Esophagus mucosa (tissue), 1 donor: ENCODE measurements around the gene CMKLR1. TPM values are rescaled to one million over a fixed set of nuclear protein-coding genes. Genes with fewer than 3 reads are reported as not detected.

ENCODE experiments used
- ATAC-seq: fragments of 200-7000 bp; cut with Tn5 transposase; one replicate; pipeline ENCODE4 v1.9.1; 2020
- total RNA-seq: library from RNA; stranded (reverse); gene quantifications from one replicate; pipeline ENCODE4 v1.2.4, GENCODE V29; 2023
- donor health status: DM: yes; HTN: yes; CAD: no.

The CMKLR1 gene
- total RNA-seq, 1 donor from 2014 or later: 0.56 TPM

DNA sequence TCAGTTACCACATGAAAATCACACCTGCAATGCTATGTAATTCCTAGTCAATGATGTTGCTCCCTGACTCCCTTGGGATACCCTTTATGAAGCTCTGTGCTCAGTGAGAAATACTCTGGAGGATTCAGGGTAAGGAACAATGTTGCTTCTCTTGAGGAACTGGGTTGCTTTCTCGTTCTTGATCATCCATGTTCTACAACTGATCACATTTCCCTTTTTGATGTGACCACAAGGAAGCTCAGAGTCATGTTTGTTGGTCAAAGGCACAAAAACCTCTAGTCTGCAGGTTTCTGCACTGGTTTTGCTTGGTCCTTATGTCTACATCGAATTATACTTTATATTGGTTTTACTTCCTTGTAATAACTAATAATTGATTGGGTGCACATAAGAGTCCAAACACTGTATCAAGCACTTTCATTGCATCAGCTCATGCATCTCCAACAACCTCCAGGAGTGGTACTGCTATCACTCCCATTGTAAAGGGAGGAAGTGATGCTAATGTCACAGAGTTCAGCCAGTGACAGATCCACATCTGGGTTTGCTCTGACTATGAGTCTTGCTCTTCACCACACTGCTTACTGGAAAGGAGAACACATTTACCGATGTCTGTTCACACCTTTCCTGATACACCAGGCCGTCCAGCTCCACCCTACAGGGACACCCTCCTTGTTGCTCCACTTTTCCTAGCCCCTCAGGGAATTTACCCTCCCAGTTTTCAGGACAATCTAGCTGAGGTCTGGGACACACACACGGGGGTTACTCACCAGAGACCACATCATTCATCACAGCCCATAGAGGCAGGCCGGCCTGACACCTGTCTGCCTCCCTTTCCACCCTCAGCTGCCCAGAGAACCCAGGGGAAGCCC, 41.0 kb downstream of the CMKLR1 start:
- no peak for ATAC-seq

- ATAC-seq: no peak
These were observed 41.7 kb downstream of the CMKLR1 start for GRCh38 chr12:108297424-108297823.

DNA sequence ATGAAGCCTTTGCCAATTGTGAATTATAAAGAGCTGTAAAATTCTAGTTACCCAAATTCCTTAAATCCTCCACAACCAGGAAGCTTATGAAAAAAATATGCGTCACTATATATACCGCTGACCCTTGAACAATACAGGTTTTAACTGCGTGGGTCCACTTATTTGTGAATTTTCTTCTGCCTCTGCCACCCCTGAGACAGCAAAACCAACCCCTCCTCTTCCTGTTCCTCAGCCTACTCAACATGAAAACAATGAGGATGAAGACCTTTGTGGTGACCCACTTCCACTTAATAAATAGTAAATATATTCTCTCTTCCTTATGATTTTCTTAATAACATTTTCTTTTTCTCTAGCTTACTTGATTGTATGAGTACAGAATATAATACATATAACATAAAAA, 42.2 kb downstream of the CMKLR1 start:
- ATAC-seq: no peak

DNA sequence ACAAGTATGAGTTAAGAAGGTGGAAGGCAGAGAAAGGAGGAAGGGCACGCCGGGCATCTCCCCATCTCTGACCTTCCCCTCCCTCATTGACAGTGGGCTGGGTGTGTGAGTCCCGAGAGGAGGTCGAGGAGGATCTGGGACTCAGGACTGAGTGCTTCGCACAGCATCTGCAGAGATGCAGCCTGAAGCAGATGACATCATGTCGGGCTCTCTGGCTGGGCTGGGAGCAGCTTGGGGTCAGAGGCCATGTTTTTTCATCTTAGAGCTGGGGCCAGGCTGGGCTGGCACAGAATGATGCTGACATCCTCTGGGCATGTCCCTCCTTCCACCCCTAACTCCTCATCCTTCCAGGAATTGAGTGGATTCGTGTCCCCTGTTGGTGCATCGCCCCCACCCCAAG, 43.5 kb downstream of the CMKLR1 start:
- no peak for ATAC-seq

GRCh38 chr12:108289350-108290161, 49.6 kb downstream of the CMKLR1 start:
- ATAC-seq: no peak

- no peak for ATAC-seq
These were observed 51.9 kb downstream of the CMKLR1 start for GRCh38 chr12:108287227-108287626.

- no peak for ATAC-seq
These were observed 54.1 kb downstream of the CMKLR1 start for GRCh38 chr12:108285016-108285415.

DNA sequence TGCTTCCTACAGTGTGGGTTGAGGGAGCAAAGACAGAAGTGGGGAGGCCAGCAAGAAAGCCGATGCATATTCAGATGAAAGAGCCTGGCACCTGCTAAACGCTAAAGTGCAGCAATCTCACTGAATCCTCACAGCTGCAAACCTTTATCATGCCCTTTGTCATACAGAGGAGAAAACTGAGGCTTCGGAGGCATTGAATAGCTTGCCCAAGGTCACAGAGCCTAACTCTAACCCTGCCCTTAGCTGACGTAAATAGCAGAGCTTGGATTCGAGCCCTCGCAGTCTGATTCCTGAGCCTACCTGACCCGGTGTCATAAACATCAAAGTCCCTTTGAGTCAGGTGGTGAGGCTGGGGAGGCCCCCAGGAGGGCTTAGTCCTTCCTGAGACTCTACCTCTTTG, 54.9 kb downstream of the CMKLR1 start:
- no peak for ATAC-seq

DNA sequence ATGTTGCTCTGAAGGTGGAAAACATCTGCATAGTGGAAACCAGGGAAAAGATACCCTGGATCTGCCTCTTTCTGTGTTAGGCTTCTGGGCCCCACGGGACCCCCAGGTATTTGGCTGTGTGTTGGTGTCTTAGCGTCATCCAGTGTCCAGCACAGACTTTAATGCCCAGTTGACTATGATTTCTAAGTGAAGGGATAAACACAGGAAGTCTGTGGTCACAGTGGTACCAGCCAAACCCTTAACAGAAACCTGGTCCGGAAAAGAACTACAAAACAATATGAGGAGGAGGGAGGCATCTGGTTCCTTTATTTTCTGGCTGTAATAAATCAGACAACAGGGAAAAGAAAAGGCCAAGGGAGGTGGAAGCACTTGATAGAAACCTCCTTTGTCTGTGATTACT, 56.4 kb downstream of the CMKLR1 start:
- no peak for ATAC-seq

GRCh38 chr12:108282160-108282559, 57.0 kb downstream of the CMKLR1 start:
- ATAC-seq: no peak

- no peak for ATAC-seq
These were observed 61.5 kb downstream of the CMKLR1 start for GRCh38 chr12:108277613-108278012.

DNA sequence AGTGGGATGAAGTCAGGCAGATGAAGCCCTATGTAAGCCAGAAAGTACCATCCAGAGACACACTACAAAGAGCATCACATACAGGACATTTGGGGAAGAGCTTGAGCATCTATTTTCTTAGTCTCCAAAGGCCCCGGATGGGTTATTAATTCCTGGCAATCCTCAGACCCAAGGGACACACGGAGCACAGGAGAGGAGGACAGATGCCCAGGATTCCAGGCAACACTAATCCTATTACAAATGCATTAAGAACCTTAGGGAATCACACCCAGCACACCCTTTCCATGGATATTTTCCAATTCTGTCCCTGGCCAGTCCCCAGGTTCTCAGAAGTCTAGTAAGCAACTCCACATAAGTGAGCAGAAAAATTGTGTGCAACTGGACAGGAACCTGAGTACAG, 65.9 kb downstream of the CMKLR1 start:
- ATAC-seq: no peak

DNA sequence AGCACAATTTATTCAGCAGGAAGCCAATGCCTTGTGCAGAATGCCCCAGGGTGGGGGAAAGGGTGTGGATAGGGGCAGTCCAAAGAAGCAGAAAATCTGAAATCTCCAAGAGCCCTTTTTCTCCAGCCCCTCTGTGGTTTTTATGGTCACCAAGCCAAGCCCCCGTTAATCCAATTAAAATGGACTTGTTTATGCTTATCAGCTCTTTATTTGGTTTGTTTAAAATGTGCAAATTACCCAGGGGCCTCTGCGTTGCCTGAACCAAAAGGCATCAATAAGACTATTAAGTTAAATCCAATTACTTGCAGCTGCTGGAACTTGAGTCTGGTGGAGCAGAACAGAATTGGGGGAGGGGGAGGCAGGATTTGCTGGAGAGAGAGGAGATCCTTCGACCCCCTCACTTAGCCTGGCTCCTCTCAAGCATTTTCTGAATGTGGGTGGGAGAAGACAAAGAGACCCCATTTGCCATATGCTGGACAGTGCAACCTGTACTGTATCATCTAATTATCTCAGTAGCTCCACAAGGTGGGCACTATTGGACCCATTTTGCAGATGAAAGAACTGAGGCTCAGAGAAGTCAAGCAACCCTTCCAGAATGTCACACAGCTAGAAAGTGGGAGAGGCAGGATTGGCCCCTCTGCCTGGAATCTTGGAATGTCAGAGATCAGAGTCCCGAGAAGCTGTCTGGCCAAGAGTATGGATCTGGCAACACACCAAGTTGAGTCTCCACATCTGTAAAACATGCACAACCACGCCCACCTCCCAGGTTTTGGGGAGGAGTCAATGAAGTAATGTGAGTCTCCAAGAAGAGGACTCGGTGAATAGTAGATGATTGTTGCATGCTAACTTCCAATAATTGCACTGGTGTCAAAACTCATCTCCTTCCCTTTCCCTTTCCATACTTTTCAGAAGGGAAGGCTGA, 66.9 kb downstream of the CMKLR1 start:
- no peak for ATAC-seq

DNA sequence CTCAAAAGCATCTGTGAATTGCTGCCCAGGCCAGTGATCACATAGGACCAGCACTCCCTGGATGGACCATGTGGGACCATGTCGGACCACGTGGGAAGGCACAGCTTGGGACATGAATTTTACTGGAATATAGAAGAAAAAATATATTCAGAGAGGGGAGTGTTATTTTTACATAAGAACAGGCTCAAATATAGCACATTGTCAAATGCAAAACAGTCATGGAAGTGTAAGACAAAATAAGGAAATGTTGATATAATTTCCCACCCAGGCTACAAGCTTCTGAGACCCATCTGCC, 68.3 kb downstream of the CMKLR1 start:
- ATAC-seq: no peak

DNA sequence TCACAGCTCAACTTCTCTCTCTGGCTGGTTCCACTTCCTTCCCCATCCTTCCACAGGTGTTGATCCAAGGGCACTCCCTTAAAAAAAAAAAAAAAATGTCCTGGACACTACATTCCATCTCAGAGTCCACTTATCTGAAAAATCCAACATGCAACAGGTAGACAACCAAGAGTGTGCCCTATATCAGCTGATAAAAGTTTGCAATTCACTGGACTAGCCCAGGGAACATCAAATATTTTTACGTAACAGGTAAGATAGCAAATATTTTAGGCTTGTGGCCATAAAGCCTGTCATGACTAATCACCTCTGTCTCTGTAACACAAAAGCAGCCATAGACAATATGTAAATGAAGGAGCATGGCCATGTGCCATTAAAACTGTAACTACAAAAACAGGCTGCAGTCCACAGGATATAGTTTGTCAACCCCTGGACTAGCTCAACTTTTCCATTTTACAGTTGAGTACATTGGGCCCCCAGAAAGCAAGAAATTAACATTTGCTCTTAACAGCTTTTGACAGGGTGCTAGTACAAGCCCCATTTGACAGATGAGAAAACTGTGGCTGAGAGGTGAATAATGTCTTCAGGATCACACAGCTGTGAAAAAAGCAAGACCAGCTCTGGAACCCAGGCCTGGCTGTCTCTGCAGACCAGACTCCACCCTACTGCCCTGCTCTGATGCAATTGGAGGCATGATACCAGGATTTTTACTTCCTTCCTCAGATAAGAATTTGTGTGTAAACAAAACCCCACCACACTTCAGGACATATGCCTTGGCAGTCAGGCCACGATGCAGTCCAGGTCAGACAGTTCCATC, 68.9 kb downstream of the CMKLR1 start:
- ATAC-seq: peak; percentile 43

- no peak for ATAC-seq
These were observed 69.9 kb downstream of the CMKLR1 start for GRCh38 chr12:108269224-108269623.

DNA sequence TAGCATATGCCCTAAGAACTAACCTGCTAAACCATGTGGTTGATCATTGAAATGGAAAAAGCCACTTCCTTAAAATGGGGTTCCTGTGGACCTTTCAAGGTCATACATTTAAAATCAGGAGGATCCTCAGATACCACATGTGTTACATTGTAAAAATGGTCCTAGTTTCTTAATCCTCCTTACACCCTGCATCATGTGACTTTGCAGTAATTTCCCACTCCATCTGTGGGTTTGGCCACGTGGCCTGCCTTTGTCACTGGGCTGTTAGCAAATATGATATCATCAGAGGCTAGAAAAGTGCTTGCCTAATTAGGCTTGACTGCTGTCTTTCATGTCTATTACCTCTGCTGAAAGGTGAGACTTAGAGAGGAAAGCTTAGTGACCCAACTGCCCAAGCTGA, 70.7 kb downstream of the CMKLR1 start:
- no peak for ATAC-seq

GRCh38 chr12:108267450-108267849, 71.7 kb downstream of the CMKLR1 start:
- ATAC-seq: no peak

GRCh38 chr12:108266131-108266530, 73.0 kb downstream of the CMKLR1 start:
- no peak for ATAC-seq

GRCh38 chr12:108265505-108265904, 73.6 kb downstream of the CMKLR1 start:
- ATAC-seq: no peak

DNA sequence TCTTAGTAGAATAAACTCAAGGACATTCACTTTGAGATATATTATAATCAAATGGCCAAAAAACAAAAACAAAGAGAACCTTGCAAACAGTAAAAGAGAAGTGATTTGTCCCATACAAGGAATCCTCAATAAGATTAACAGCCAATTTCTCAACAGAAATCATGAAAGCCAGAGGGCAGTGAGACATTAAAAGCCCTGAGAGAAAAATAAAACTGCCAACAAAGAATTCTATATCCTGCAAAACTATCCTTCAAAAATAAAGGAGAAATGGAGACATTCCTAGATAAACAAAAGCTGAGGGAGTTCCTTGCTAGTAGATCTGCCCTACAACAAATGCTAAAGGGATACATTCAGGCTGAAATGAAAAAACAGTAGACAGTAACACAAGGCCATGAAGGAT, 78.1 kb downstream of the CMKLR1 start:
- ATAC-seq: no peak

DNA sequence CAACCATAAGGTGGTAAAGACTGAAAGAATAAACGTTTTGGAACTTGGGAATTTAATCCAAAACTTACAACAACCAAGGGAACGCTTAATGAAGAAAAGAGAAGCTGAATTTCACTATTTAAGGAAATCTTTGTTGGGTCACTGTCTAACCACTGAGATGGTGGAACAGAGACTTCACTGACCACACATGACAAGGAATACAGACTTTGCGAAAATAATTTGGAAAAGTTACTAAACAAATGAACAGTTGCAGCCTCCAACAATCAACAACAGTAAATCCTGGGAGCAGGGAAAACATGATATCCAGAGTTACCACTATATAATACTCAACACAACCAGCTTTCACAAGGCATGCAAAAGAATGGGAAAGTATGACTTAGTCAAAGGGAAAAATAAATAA, 79.1 kb downstream of the CMKLR1 start:
- ATAC-seq: no peak
